NCI-H187 (cell line): Measurements from ENCODE around the gene BTNL9.
"Not testable (repeated sequence)": the region's sequence is repeated elsewhere in the genome, so short reads cannot be mapped to it uniquely, and the experiment has no call there.

Experiments used
- DNase-seq, 2 experiments: peaks; one replicate each; lab custom pipeline; 2025; lab: John Stamatoyannopoulos, UW

BTNL9 gene

GRCh38 chr5:181099602-181100086 lies 59.6 kb downstream of the BTNL9 start:
- no peak for DNase-seq

- DNase-seq, result no peak
Observed at GRCh38 chr5:181100121-181100875, 60.2 kb downstream of the BTNL9 start.

- DNase-seq, result not testable (repeated sequence)
Observed at GRCh38 chr5:181101030-181101641, 61.1 kb downstream of the BTNL9 start.

- not testable (repeated sequence) for DNase-seq
Observed at GRCh38 chr5:181101930-181102674, 62.0 kb downstream of the BTNL9 start.

- DNase-seq, result not testable (repeated sequence)
Observed at GRCh38 chr5:181104259-181104568, 64.1 kb downstream of the BTNL9 start.

DNA sequence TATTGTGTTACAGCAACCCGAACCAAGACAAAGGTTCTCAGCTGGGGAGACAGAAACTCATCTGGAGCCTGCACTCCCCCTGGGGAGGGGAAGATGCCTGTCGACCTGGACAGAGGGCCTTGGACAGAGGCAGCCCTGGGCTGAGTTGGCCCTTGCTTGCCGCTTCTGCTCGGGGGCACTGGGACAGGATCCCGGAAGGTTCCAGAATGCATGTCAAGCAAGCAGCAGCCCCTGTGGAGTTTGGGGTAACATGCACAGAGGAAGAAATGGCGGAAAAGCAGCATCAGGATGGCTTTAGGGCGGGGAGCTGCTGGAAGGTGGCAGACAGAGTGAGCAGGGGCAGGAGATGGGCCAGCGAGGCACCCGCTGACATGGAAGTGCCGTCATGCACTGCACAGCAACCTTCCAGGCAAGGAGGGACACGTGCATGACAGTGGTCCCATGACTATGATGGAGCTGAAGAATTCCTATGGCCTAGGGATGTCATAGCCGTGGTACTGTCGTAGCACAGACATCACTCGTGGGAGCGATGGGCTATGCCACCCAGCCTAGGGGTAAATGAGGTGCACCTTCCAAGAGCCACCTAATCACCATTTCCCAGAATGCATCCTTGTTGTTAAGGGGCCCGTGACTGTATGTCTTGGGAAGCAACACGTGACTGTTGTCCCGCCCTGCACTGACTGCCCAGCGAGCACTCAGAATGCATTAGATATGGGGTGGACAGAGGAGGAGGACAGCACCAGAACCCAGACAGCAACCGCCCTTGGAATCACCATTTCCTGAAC lies 64.7 kb downstream of the BTNL9 start:
- DNase-seq, result not testable (repeated sequence)

- DNase-seq, result no peak
Observed at GRCh38 chr5:181105391-181106025, 65.4 kb downstream of the BTNL9 start.

- DNase-seq, result no peak
Observed at GRCh38 chr5:181107699-181108098, 67.6 kb downstream of the BTNL9 start.

GRCh38 chr5:181108578-181109165 lies 68.6 kb downstream of the BTNL9 start:
- no peak for DNase-seq

DNA sequence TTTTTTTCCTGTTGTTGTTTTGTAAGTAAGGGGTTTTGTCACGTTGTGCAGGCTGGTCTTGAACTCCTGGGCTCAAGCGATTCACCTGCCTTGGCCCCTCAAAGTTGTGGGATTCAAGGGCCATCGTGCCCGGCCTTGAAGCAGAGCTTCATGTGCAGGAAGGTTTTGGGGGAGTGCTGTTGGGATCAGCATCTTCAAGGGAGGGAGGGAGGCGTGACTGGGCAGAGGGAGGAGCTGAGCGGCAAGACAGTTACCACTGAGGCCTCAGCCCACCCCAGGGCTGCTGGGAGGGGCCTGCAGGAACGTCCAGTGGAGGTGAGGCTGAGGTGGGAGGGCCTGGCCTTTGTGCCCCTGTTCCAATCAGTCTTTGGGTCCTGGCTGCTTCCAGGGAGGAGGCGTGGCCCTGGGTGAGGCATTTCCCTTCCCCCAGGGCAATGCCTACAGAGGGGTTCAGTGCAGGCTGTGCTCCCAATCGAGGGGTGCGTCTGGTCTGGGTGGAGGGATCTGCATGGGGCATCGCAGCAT lies 69.5 kb downstream of the BTNL9 start:
- no peak for DNase-seq

DNA sequence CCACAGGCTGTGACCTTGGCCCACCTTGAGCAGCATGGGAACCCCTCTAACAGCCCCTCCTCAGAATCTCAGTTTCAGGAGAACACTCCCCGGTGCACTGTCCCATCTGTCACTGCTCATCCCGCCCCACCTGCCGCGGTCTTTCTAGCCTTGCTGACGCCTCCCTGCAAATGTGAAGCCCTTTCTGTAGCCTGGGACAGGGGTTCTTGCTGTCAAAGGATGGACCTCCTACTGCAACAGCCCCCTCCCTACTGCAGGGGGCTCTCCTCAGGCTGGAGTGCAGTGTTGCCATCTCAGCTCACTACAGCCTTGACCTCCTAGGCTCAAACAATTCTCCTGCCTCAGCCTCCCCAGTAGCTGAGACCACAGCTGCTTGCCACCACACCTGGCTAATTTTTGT lies 70.9 kb downstream of the BTNL9 start:
- DNase-seq, result no peak
